ENCODE results near the gene REXO1. TPM values are rescaled to one million over a fixed set of nuclear protein-coding genes. Genes with fewer than 3 reads are reported as not detected.
A peak's percentile ranks its signal among the peaks of the same experiment; 100 is the strongest.

REXO1 gene
- total and polyA plus RNA-seq, 2 experiments from 2014 or later: 20.2 to 90.1 TPM

DNA sequence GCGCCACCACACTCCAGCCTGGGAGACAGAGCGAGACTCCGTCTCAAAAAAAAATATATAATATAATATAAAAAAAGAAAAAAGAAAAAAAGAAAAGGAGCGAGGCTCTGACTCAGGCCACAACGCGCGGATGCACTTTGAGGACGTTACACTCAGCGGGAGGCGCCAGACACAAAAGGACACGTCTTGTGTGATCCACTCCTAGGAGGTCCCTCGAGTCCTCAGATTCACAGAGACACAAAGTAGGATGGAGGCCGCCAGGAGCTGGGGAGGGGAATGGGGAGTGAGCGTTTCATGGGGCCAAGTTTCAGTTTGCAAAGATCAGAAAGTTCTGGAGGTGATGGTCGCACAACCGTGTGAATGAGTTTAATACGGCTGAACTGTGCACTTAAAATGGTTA lies 45.5 kb upstream of the REXO1 start:
- no peaks in the 10 kb centered on the region for H3K36me3 Mint-ChIP-seq (ENCODE audit: low read depth)
- Histone ChIP-seq H3K4me3 (no peak overlapping the region), H3K27ac (ENCODE audit: low read depth) (no peak overlapping the region), H3K27me3 (ENCODE audit: insufficient read depth) (no peaks in the 10 kb centered on the region), H3K9me2 (ENCODE audit: insufficient read depth) (no peaks in the 10 kb centered on the region), H3K79me2 (replicated peaks; ENCODE audit: insufficient read depth) (no peaks in the 10 kb centered on the region), H4K20me1 (replicated peaks; ENCODE audit: insufficient read depth) (no peaks in the 10 kb centered on the region), H3K4me1 (ENCODE audit: insufficient read depth) (no peaks in the 10 kb centered on the region), H3K4me2 (no peak overlapping the region), H3F3A (replicated peaks; ENCODE audit: low read depth) (no peaks in the 10 kb centered on the region), H3K36me3 (ENCODE audit: insufficient read depth) (no peaks in the 10 kb centered on the region), H2AFZ (peak overlapping the region; percentile 69; the same call in 1 of the 2 replicates)
- DNase-seq (ENCODE audit: low spot score) (peak; percentile 60), ATAC-seq (no peak)
- peaks cover 2% of the 10 kb centered on the region; the same call in 1 of the 3 replicates for H3K9me3 Mint-ChIP-seq
- H3K4me1 Mint-ChIP-seq: peaks cover 7% of the 10 kb centered on the region; the same call in 2 of the 3 replicates
- H3K27ac Mint-ChIP-seq: no peak overlapping the region
- TF ChIP-seq, protein P1, sequence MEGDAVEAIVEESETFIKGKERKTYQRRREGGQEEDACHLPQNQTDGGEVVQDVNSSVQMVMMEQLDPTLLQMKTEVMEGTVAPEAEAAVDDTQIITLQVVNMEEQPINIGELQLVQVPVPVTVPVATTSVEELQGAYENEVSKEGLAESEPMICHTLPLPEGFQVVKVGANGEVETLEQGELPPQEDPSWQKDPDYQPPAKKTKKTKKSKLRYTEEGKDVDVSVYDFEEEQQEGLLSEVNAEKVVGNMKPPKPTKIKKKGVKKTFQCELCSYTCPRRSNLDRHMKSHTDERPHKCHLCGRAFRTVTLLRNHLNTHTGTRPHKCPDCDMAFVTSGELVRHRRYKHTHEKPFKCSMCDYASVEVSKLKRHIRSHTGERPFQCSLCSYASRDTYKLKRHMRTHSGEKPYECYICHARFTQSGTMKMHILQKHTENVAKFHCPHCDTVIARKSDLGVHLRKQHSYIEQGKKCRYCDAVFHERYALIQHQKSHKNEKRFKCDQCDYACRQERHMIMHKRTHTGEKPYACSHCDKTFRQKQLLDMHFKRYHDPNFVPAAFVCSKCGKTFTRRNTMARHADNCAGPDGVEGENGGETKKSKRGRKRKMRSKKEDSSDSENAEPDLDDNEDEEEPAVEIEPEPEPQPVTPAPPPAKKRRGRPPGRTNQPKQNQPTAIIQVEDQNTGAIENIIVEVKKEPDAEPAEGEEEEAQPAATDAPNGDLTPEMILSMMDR (conservative IDR thresholded peaks at IDR 0.05; ENCODE audit: low read depth in 2 of 2): no peak
- TF ChIP-seq EZH2 (IDR thresholded peaks at IDR 0.05; ENCODE audit: low read depth, unreplicated experiment): no peak
- no peak for TF ChIP-seq EZH2phosphoT487 (IDR thresholded peaks at IDR 0.05; ENCODE audit: unreplicated experiment)
- TF ChIP-seq POLR2AphosphoS5 (IDR thresholded peaks at IDR 0.05; ENCODE audit: low read depth): no peak
- TF ChIP-seq, protein P2, sequence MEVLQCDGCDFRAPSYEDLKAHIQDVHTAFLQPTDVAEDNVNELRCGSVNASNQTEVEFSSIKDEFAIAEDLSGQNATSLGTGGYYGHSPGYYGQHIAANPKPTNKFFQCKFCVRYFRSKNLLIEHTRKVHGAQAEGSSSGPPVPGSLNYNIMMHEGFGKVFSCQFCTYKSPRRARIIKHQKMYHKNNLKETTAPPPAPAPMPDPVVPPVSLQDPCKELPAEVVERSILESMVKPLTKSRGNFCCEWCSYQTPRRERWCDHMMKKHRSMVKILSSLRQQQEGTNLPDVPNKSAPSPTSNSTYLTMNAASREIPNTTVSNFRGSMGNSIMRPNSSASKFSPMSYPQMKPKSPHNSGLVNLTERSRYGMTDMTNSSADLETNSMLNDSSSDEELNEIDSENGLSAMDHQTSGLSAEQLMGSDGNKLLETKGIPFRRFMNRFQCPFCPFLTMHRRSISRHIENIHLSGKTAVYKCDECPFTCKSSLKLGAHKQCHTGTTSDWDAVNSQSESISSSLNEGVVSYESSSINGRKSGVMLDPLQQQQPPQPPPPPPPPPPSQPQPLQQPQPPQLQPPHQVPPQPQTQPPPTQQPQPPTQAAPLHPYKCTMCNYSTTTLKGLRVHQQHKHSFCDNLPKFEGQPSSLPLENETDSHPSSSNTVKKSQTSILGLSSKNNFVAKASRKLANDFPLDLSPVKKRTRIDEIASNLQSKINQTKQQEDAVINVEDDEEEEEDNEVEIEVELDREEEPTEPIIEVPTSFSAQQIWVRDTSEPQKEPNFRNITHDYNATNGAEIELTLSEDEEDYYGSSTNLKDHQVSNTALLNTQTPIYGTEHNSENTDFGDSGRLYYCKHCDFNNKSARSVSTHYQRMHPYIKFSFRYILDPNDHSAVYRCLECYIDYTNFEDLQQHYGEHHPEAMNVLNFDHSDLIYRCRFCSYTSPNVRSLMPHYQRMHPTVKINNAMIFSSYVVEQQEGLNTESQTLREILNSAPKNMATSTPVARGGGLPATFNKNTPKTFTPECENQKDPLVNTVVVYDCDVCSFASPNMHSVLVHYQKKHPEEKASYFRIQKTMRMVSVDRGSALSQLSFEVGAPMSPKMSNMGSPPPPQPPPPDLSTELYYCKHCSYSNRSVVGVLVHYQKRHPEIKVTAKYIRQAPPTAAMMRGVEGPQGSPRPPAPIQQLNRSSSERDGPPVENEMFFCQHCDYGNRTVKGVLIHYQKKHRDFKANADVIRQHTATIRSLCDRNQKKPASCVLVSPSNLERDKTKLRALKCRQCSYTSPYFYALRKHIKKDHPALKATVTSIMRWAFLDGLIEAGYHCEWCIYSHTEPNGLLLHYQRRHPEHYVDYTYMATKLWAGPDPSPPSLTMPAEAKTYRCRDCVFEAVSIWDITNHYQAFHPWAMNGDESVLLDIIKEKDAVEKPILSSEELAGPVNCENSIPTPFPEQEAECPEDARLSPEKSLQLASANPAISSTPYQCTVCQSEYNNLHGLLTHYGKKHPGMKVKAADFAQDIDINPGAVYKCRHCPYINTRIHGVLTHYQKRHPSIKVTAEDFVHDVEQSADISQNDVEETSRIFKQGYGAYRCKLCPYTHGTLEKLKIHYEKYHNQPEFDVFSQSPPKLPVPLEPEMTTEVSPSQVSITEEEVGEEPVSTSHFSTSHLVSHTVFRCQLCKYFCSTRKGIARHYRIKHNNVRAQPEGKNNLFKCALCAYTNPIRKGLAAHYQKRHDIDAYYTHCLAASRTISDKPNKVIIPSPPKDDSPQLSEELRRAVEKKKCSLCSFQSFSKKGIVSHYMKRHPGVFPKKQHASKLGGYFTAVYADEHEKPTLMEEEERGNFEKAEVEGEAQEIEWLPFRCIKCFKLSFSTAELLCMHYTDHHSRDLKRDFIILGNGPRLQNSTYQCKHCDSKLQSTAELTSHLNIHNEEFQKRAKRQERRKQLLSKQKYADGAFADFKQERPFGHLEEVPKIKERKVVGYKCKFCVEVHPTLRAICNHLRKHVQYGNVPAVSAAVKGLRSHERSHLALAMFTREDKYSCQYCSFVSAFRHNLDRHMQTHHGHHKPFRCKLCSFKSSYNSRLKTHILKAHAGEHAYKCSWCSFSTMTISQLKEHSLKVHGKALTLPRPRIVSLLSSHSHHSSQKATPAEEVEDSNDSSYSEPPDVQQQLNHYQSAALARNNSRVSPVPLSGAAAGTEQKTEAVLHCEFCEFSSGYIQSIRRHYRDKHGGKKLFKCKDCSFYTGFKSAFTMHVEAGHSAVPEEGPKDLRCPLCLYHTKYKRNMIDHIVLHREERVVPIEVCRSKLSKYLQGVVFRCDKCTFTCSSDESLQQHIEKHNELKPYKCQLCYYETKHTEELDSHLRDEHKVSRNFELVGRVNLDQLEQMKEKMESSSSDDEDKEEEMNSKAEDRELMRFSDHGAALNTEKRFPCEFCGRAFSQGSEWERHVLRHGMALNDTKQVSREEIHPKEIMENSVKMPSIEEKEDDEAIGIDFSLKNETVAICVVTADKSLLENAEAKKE (CRISPR knock-in tag; IDR thresholded peaks at IDR 0.05): no peak
- no peak for TF ChIP-seq ZNF114 (CRISPR knock-in tag; IDR thresholded peaks at IDR 0.05)
- no peak for TF ChIP-seq JUNB (IDR thresholded peaks at IDR 0.05; ENCODE audit: unreplicated experiment)
- TF ChIP-seq CREB1 (CRISPR knock-in tag; IDR thresholded peaks at IDR 0.05; ENCODE audit: low read depth): no peak
- TF ChIP-seq, protein P3, sequence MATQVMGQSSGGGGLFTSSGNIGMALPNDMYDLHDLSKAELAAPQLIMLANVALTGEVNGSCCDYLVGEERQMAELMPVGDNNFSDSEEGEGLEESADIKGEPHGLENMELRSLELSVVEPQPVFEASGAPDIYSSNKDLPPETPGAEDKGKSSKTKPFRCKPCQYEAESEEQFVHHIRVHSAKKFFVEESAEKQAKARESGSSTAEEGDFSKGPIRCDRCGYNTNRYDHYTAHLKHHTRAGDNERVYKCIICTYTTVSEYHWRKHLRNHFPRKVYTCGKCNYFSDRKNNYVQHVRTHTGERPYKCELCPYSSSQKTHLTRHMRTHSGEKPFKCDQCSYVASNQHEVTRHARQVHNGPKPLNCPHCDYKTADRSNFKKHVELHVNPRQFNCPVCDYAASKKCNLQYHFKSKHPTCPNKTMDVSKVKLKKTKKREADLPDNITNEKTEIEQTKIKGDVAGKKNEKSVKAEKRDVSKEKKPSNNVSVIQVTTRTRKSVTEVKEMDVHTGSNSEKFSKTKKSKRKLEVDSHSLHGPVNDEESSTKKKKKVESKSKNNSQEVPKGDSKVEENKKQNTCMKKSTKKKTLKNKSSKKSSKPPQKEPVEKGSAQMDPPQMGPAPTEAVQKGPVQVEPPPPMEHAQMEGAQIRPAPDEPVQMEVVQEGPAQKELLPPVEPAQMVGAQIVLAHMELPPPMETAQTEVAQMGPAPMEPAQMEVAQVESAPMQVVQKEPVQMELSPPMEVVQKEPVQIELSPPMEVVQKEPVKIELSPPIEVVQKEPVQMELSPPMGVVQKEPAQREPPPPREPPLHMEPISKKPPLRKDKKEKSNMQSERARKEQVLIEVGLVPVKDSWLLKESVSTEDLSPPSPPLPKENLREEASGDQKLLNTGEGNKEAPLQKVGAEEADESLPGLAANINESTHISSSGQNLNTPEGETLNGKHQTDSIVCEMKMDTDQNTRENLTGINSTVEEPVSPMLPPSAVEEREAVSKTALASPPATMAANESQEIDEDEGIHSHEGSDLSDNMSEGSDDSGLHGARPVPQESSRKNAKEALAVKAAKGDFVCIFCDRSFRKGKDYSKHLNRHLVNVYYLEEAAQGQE (IDR thresholded peaks at IDR 0.05; ENCODE audit: unreplicated experiment): no peak
- TF ChIP-seq ZNF331 (CRISPR knock-in tag; IDR thresholded peaks at IDR 0.05; ENCODE audit: low read depth): no peak
- TF ChIP-seq, protein P4, sequence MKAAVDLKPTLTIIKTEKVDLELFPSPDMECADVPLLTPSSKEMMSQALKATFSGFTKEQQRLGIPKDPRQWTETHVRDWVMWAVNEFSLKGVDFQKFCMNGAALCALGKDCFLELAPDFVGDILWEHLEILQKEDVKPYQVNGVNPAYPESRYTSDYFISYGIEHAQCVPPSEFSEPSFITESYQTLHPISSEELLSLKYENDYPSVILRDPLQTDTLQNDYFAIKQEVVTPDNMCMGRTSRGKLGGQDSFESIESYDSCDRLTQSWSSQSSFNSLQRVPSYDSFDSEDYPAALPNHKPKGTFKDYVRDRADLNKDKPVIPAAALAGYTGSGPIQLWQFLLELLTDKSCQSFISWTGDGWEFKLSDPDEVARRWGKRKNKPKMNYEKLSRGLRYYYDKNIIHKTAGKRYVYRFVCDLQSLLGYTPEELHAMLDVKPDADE (IDR thresholded peaks at IDR 0.05): no peak
- TF ChIP-seq NANOG (IDR thresholded peaks at IDR 0.05; ENCODE audit: borderline replicate concordance): no peak
- no peak for TF ChIP-seq STAT1 (IDR thresholded peaks at IDR 0.05; ENCODE audit: unreplicated experiment)
- H3K4me3 Mint-ChIP-seq: no peak overlapping the region
- peaks cover 23% of the 10 kb centered on the region for H3K27me3 Mint-ChIP-seq (ENCODE audit: insufficient read depth, low read depth, poor library complexity)
